Heart left ventricle (tissue), 16 donors: ENCODE results near the gene FBXO46. TPM values are rescaled to one million over a fixed set of nuclear protein-coding genes. Genes with fewer than 3 reads are reported as not detected.

ENCODE experiments used
- ATAC-seq, 4 donors: fragments of 200-7000 bp; cut with Tn5 transposase; one replicate each; pipeline ENCODE4 v1.9.1; 2020 to 2022; ENCODE audit warnings: moderate library complexity in 4 of 4, mild to moderate bottlenecking in 3 of 4, moderate number of reproducible peaks in 1 of 4
- DNase-seq, 5 donors: peaks; one replicate each; pipeline ENCODE4 v3.0.0-alpha.2; 2020
- H3K27ac ChIP-seq, 12 donors: fragments of 200-600 bp; sonication (generic) in 4 of 12; one replicate each; pipeline versions ENCODE4 v1.5.0 to v1.8.0; 2016 to 2022; ENCODE audit warnings: mild to moderate bottlenecking in 2 of 12
- H3K27me3 ChIP-seq, 9 donors: fragments of 200-600 bp; sonication (generic) in 2 of 9; one replicate each; pipeline versions ENCODE4 v1.5.1 to v1.8.0; 2016 to 2022; ENCODE audit warnings: mild to moderate bottlenecking in 3 of 9
- H3K36me3 ChIP-seq, 9 donors: fragments of 200-600 bp; sonication (generic) in 2 of 9; one replicate each; pipeline versions ENCODE4 v1.5.0 to v1.8.0; 2018 to 2022; ENCODE audit warnings: mild to moderate bottlenecking in 2 of 9
- H3K4me1 ChIP-seq, 12 donors: fragments of 200-600 bp; sonication (generic) in 4 of 12; one replicate each; pipeline versions ENCODE4 v1.5.0 to v1.8.0; 2016 to 2022; ENCODE audit warnings: mild to moderate bottlenecking in 3 of 12
- H3K4me3 ChIP-seq, 12 donors: fragments of 200-600 bp; sonication (generic) in 4 of 12; one replicate each; pipeline versions ENCODE4 v1.5.0 to v1.8.0; 2017 to 2022; ENCODE audit warnings: mild to moderate bottlenecking in 9 of 12, moderate library complexity in 4 of 12
- H3K9me3 ChIP-seq, 12 donors: fragments of 200-600 bp; sonication (generic) in 4 of 12; one replicate each; pipeline versions ENCODE4 v1.5.0 to v1.8.0; 2016 to 2022; ENCODE audit warnings: mild to moderate bottlenecking in 1 of 12
- CTCF ChIP-seq, 12 donors: fragments of 200-600 bp; sonication (generic) in 4 of 12; IDR thresholded peaks; one replicate each; pipeline versions ENCODE4 v1.5.0 to v1.8.0; 2018 to 2022; ENCODE audit warnings: antibody characterized with exemption in 12 of 12, mild to moderate bottlenecking in 5 of 12
- POLR2A ChIP-seq, 2 donors: fragments of 450-650 bp; IDR thresholded peaks; one replicate each; pipeline ENCODE4 v1.6.1; 2017; ENCODE audit warnings: antibody characterized with exemption in 2 of 2, mild to moderate bottlenecking in 2 of 2, moderate library complexity in 2 of 2
- WGBS, 4 donors: extraction: QIAGEN DNeasy Blood & Tissue Kit in 2 of 4; methylation state at CpG; one replicate each; pipeline versions ENCODE4 v1.1.5 to v1.1.7; 2013 to 2018; 5-methylcytosine and 5-hydroxymethylcytosine counted together
- intact Hi-C, 10 donors: fragments of 100-400 bp; cut with DNase I; formaldehyde crosslinking; loops; one replicate each; pipeline versions ENCODE4 v1.11.1 to v1.14.2; 2022
- polyA plus RNA-seq, 2 donors: library from polyadenylated mRNA; stranded (reverse); fragments of 200-250 nt; gene quantifications; one replicate each; pipeline ENCODE4 v1.2.3, GENCODE V29; 2013
- total RNA-seq, 9 donors: library from RNA; depleted of rRNA in 2 of 9; stranded (reverse); fragments of >200 nt in 2 of 9; fragmentation: NEBNext Ultra II Directional in 3 of 9; extraction: Animal tissue kit (Norgen Biotek cat#: 25700) in 3 of 9; gene quantifications; one replicate each; pipeline versions ENCODE4 v1.1.0 to v1.2.4, GENCODE V29; 2016 to 2023
- donor health status: ischemic (EF 13 %, LVEDD 7.1; RV severe dilation, severe dysfunction).
- donor health status: healthy with polysubstance abuse.
- donor health status: DM: no; HTN: yes; CAD: no.
- donor health status: DM: no; HTN: no; CAD: no.
- donor health status: ischemic (EF 25% LVEDD 6.9; RV normal size, moderate dysfunction).
- donor health status: ischemic (EF 25% LVEDD 5.7; RV mildly dilated, moderate dysfunction).
- donor health status: healthy.
- donor health status: DM: yes; HTN: yes; CAD: no.
- donor health status: ischemic (EF 35%, LVEDD 5.7; RV mildly dilated, moderate dysfunction).
- donor health status: nonischemic (EF 11% LVEDD 7.7; RV severe dilation, severe dysfunction).
- donor health status: DM: yes; HTN: yes; CAD: no.
- donor health status: PGD.
- donor health status: ischemic (EF 29% LVEDD 5.4; RV normal size, mild dysfunction).
- donor health status: nonischemic (EF 23%, LVEDD 6.1; RV moderate dilation, normal function).

FBXO46 gene
- total and polyA plus RNA-seq, 11 donors: 7.2 to 17.8 (median 10.2) TPM

- Histone ChIP-seq H3K27me3 (no peaks in the 10 kb centered on the region), H3K4me3 (peak overlapping the region; percentile 43 to 89 (median 77)), H3K4me1 (peaks cover 0 to 22% (median 8%) of the 10 kb centered on the region in 12 donors), H3K27ac (peak overlapping the region in 11 of 12 donors; percentile 74 to 95 (median 84)), H3K9me3 (no peaks in the 10 kb centered on the region), H3K36me3 (peaks cover 0 to 15% (median 6%) of the 10 kb centered on the region in 9 donors)
- TF ChIP-seq POLR2A (IDR thresholded peaks at IDR 0.05) (no peak), CTCF (IDR thresholded peaks at IDR 0.05) (peak; percentile 80 to 93 (median 86))
- intact Hi-C loops: loop anchor here in 6 of 10 donors (1.0 to 5.0 kb wide), 6 partner anchors 24 to 186 kb away; partner anchors contain the start of genes SIX5 (in 2 of the 6), FBXO46 (in 1 of the 6), MEIOSIN (in 1 of the 6) and VASP (in 1 of the 6)
- peak; percentile 74 to 87 (median 79) for DNase-seq
- WGBS, 4 donors: 0 to 2% (median 1%) methylated on average over 22 of the region's 22 CpGs
- ATAC-seq: peak in 1 of 4 donors; percentile 27
These were observed 37.4 kb downstream of the FBXO46 start for GRCh38 chr19:45693106-45693788.

GRCh38 chr19:45692187-45693105 lies 38.2 kb downstream of the FBXO46 start, which contains the start of gene QPCTL:
Gene QPCTL (plus strand): TSS chr19:45692666. CDS start chr19:45692704, 38 bp downstream.
- intact Hi-C loops: loop anchor here in 6 of 10 donors (1.0 to 5.0 kb wide), 8 partner anchors 24 to 185 kb away; partner anchors contain the start of genes SIX5 (in 3 of the 6), FBXO46 (in 1 of the 6), MEIOSIN (in 1 of the 6) and VASP (in 1 of the 6)
- 0 to 1% (median 0%) methylated on average over 31 to 70 of the region's 70 CpGs for WGBS, 4 donors
- Histone ChIP-seq H3K27me3 (no peaks in the 10 kb centered on the region), H3K9me3 (no peaks in the 10 kb centered on the region), H3K4me3 (peak within 1 kb of the TSS; percentile 43 to 89 (median 77)), H3K36me3 (peaks cover 0 to 23% (median 14%) of the 10 kb centered on the region in 9 donors), H3K4me1 (peaks cover 0 to 22% (median 8%) of the 10 kb centered on the region in 12 donors), H3K27ac (peak within 1 kb of the TSS; percentile 73 to 95 (median 84))
- DNase-seq (peak; percentile 95 to 98 (median 96)), ATAC-seq (peak; percentile 94 to 96 (median 96))
- TF ChIP-seq POLR2A (IDR thresholded peaks at IDR 0.05) (peak in 1 of 2 donors; percentile 74), CTCF (IDR thresholded peaks at IDR 0.05) (no peak)

- ATAC-seq (peak; percentile 83 to 90 (median 86)), DNase-seq (peak; percentile 93 to 96 (median 95))
- intact Hi-C loops: loop anchor here in 5 of 10 donors (1.0 to 5.0 kb wide), 7 partner anchors 25 to 184 kb away; partner anchors contain the start of genes SIX5 (in 3 of the 5), FBXO46 (in 1 of the 5), MEIOSIN (in 1 of the 5) and VASP (in 1 of the 5)
- Histone ChIP-seq H3K36me3 (peaks cover 0 to 31% (median 22%) of the 10 kb centered on the region in 9 donors), H3K4me3 (peak within 1 kb of the TSS; percentile 43 to 89 (median 77)), H3K9me3 (no peaks in the 10 kb centered on the region), H3K27me3 (no peaks in the 10 kb centered on the region), H3K27ac (peak within 1 kb of the TSS; percentile 73 to 95 (median 84)), H3K4me1 (peaks cover 0 to 22% (median 8%) of the 10 kb centered on the region in 12 donors)
- TF ChIP-seq CTCF (IDR thresholded peaks at IDR 0.05): peak in 3 of 12 donors; percentile 8 to 16 (median 16)
- peak in 1 of 2 donors; percentile 78 for TF ChIP-seq POLR2A (IDR thresholded peaks at IDR 0.05)
- 0 to 1% (median 0%) methylated on average over 36 of the region's 36 CpGs for WGBS, 4 donors
These were observed 39.0 kb downstream of the FBXO46 start, which contains the start of gene SNRPD2 for GRCh38 chr19:45691516-45692186. Gene SNRPD2 (minus strand): TSS chr19:45691953. CDS start chr19:45691888, 65 bp downstream.
